Stimulated activated CD4-positive, alpha-beta T cell treated with anti-CD3 and anti-CD28 coated beads, Interleukin-2, amount 100 ng/mL, for 4 hours (primary cell): ENCODE results near the gene PIBF1.
"Not testable (repeated sequence)": the region's sequence is repeated elsewhere in the genome, so short reads cannot be mapped to it uniquely, and the experiment has no call there.

Source experiments
- DNase-seq: peaks from one replicate; pipeline ENCODE4 v3.0.0-alpha.2; 2020; ENCODE audit warnings: low read depth

The PIBF1 gene

DNA sequence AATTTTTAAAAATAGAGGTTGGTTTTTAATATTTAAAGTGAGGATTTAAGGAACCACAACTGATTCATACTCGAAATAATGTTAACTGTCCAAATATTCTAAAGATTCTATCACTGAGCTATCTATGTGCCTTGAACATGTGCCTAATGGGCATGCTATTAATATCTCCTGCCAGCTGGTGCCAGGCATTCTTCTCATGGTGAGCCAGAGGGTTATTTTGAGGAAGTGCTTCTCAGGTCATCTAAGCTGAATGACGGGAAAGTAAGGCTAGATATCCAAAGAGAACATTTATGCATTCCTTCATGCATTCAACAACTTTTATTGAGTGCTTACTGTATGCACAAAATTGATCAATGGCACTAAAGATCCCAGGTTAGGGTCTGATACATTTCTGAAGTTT, 138.2 kb downstream of the PIBF1 start:
- no peak for DNase-seq

GRCh38 chr13:72931311-72931710, 149.4 kb downstream of the PIBF1 start:
- DNase-seq = no peak

DNA sequence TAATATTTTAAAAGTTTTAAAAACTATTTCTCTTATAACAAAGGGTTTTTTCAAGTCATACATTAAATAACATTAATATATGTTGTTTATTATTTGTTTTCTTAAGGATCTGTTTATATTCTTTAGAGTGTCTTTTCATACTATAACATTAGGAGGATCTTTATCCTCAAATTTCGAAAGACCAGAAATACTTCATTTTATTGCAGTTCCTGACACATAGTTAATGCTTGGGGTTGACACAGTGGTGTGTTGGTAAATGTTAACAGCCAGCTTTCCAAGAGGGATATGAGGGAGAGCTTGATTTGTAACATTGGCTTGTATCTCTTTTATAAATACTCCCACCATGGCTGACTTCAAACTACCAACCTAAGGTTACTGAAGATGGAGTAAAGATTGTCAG, 150.3 kb downstream of the PIBF1 start:
- DNase-seq = no peak

DNA sequence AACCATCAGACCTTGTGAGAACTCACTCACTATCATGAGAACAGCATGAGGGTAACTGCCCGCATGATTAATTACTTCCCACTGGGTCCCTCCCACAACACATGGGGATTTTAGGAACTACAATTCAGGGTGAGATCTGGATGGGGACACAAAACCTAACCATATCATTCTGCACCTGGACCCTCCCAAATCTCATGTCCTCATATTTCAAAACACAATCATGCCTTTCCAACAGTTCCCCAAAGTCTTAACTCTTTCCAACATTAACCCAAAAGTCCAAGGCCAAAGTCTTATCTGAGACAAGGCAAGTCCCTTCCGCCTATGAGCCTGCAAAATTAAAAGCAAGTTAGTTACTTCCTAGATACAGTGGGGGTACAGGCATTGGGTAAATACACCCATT, 164.3 kb downstream of the PIBF1 start:
- not testable (repeated sequence) for DNase-seq

DNA sequence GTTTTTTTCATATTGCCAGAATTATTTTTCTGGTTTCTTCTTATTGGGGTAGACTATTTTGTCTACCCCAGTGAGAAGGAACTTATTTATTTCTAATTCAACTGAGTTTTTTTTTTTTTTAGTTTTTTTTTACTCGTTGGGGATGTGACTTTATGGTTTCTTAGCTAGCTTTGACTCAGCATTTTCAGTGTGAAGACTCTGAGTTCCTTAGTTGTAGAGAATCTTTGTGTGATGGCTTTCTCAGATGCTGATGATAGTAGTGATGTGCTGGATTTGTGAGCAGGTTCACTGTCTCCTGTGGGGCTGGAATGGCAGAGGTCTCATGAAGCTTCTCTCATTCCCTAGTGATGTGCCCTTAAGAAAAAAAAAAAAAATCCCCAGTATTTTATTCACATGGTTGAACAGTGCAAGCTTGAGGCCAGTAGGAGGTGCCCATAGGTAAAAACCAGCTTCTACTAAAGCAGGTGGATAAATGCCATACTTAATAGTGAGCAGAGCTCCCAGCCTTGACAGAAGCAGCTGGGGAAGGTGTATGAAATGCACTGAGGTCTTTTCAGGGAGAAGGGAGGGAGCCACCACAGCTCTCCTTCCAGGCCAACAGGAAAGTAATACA, 170.7 kb downstream of the PIBF1 start:
- no peak for DNase-seq

DNA sequence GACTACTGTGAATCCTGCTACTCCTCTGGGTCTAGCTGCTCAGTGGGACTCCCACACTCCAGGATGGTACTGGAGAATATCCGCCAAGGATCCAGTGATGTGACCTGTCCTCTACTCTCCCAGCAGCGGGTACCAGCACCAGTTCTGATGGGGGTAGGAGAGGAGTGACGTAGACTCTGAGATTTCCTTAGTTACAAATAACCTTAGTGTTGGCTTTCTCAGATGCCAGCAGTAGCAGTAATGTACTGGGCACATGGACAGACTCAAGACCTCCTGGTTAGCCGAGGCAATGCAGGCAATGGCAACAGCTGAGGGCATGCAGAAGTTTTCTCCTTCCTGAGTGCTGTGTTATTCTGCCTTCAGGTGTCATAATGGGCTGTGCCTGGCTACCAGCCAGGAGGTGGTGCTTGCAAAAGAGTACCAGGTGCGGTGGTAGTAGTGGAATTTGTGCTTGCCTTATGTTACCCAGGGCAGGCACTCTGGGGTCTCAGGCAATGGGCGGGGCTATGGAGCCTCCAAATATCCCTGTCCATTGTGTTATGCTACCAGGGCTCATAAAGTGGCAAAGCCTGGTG, 171.5 kb downstream of the PIBF1 start:
- no peak for DNase-seq

DNA sequence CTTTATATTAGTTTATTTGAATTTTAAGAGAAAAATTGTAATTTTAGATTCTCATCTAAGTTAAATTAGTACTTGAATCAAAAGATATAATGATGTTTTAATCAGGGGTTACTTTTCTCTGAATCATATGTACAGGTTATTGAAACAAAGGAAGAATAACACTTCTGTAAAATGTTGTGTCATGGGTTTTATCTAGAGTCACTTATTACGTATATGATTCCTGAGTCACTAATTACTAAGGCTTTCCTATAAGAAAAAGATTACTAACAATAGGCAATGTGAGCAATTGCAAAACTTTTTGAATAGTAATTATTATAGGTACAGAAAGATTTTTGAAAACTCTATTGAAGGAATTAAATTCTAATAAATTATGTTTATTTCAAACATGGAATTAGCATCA, 177.7 kb downstream of the PIBF1 start:
- DNase-seq = no peak

- DNase-seq = no peak
Observed at GRCh38 chr13:72960114-72960513, 178.2 kb downstream of the PIBF1 start.

GRCh38 chr13:72960541-72960940, 178.6 kb downstream of the PIBF1 start:
- DNase-seq = no peak

GRCh38 chr13:72963762-72964161, 181.8 kb downstream of the PIBF1 start:
- DNase-seq = no peak

DNA sequence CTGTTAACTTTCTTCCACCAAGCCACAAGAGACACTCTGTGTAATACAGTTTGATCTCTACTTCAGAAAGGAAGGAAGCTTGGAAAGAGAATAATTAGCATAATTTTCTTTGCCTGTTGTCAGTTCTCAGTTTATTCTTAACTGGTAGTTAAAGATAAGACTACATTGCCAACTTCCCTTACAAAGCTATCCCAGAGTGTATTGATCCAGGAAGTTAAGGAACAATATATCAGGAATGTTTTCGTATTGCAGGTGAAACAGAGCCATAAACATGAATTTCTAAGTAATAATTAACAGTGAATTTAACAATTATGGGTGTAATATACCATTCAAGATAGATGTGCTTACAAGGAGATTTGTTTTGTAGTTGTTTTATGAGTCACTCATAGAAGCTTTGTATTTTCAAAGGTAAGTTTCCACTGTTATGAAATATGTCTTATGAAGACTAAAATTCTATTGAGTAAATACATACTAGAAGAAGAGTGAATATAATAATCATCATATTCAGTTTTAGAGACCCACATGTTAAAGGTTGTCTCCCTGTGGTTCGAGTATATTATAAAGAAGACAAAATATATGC, 188.5 kb downstream of the PIBF1 start:
- no peak for DNase-seq

- no peak for DNase-seq
Observed at GRCh38 chr13:72970956-72971355, 189.0 kb downstream of the PIBF1 start.

- no peak for DNase-seq
Observed at GRCh38 chr13:72973234-72973633, 191.3 kb downstream of the PIBF1 start.

DNA sequence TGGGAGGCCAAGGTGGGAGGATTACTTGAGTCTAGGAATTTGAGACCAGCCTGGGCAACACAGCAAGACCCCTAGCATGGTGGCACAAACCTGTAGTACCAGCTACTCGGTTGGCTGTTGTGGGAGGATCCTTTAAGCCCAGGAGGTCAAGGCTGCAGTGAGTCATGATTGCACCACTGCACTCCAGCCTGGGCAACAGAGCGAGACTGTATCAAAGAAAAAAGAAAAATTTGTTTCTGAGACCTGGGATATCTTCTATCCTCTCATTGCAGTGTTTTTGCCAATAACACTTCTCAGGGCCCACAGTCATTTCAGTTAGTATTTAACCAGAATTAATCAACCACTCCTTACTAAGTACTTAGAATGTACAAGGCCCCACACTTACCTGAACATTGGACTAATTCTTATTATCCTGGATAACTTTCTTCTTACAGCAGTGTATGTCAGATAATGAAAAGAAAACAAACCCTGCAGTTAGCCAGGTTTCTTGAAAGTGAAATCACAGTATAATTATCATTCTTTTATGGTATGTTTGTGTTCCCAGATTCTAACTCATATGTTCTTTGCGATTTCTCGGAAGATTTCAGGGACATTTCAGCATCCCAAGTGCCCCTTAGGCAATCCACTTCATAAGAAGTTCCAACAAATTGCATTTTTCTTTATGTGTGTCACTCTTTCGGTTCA, 201.3 kb downstream of the PIBF1 start:
- no peak for DNase-seq

- no peak for DNase-seq
Observed at GRCh38 chr13:72985610-72986009, 203.7 kb downstream of the PIBF1 start.

GRCh38 chr13:72986197-72986596, 204.3 kb downstream of the PIBF1 start:
- DNase-seq = no peak

- DNase-seq = no peak
Observed at GRCh38 chr13:72990953-72991352, 209.0 kb downstream of the PIBF1 start.

- no peak for DNase-seq
Observed at GRCh38 chr13:72998012-72998411, 216.1 kb downstream of the PIBF1 start.

DNA sequence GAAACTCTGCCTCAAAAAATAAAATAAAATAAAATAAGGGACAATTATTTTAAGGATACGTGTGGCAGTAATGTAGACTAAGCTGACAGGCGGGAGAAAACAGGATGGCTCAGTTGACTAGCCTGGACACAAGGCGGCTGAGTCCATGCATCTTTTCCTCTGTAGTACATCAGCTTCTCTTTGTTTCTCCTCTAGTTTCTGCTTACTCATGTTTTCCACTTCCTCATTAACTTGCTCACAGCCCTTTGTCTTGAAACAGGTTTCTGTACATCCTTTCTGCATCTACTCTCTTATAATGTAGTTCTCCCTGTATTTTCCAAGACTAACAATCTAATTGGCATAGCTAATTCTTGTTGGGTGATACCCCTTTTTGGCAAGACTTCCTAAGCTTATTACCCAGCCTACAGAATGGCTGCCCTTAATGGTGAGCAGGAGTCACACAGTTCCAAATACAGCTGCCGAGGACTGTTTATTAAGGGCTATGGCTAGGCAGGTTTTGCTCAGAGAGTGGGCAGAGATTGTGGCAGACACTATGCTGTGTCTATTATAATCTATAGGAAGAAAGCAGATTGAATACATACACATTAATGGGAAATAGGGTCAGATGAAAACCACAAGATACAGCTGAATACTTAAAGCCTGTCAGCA, 218.2 kb downstream of the PIBF1 start:
- DNase-seq = no peak

DNA sequence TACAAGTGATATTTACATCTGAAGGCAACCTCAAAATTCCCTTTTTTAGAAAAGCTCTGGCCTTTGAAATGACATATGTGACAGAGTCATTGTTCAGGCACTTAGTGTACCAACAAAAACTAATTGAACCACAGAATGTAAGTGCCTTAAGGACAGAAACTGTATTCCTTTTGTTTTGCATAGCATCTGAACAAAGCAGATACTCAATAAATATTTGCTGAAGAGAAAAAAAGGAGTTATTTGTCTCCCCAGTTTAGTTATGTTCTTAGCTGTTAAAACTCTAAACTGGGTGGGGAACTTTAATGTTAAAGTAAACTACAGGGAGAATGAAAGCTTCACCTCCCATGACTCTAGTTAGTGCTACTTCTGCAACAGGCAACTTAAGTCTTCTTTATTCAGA, 220.0 kb downstream of the PIBF1 start:
- DNase-seq = no peak

- DNase-seq = no peak
Observed at GRCh38 chr13:73011751-73012150, 229.8 kb downstream of the PIBF1 start.

DNA sequence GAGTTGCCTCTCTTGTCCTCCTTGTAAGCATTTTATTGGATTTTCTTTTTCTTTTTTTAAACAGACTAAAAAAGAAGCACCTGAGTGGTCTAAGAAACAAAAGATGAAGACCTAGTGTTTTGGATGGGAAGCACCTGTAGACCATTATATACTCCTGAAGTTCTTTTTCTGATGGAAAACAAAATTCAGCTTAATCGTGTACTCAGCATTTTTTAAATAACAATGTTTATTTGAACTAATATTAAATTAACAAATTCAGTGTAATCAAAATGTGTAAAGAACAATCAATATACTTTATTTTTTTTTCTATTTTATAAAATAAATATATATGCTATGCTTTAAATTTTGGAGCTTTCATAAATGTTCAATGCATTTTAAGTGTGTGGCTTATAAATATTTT, 233.9 kb downstream of the PIBF1 start:
- DNase-seq = no peak

GRCh38 chr13:73018336-73018735, 236.4 kb downstream of the PIBF1 start:
- no peak for DNase-seq
